Small intestine (tissue), 7 donors: ENCODE measurements around the gene RCOR1. TPM values are rescaled to one million over a fixed set of nuclear protein-coding genes. Genes with fewer than 3 reads are reported as not detected.
A peak's percentile ranks its signal among the peaks of the same experiment; 100 is the strongest.

Experiments
- DNase-seq, 2 donors: peaks; one replicate each; pipeline versions ENCODE4 v3.0.0 to v3.0.0-alpha.2; 2013
- FAIRE-seq: peaks from 2 replicates; lab custom pipeline; 2012; peaks lifted over from hg19 to GRCh38; lab: Jason Lieb, UNC
- H3K27ac ChIP-seq, 3 donors: one replicate each; pipeline ENCODE4 v1.5.1; 2013; ENCODE audit warnings: low read length in 2 of 3, mild to moderate bottlenecking in 2 of 3, control low read depth in 1 of 3, inconsistent platforms in 1 of 3, low read depth in 1 of 3, moderate library complexity in 1 of 3
- H3K27me3 ChIP-seq, 3 donors: one replicate each; pipeline ENCODE4 v1.6.1; 2013; ENCODE audit warnings: low read length in 3 of 3, inconsistent platforms in 1 of 3; ENCODE audit not compliant: control insufficient read depth in 3 of 3, insufficient read depth in 3 of 3
- H3K36me3 ChIP-seq, 3 donors: one replicate each; pipeline ENCODE4 v1.6.1; 2013; ENCODE audit warnings: low read length in 3 of 3, inconsistent platforms in 1 of 3, low read depth in 1 of 3, mild to moderate bottlenecking in 1 of 3, moderate library complexity in 1 of 3; ENCODE audit not compliant: control insufficient read depth in 3 of 3, insufficient read depth in 2 of 3
- H3K4me1 ChIP-seq, 3 donors: one replicate each; pipeline ENCODE4 v1.6.1; 2013; ENCODE audit warnings: low read length in 2 of 3, inconsistent platforms in 1 of 3, low read depth in 1 of 3, mild to moderate bottlenecking in 1 of 3, moderate library complexity in 1 of 3; ENCODE audit not compliant: control insufficient read depth in 3 of 3, insufficient read depth in 2 of 3
- H3K4me3 ChIP-seq, 3 donors: one replicate each; pipeline ENCODE4 v1.5.1; 2013; ENCODE audit warnings: low read length in 3 of 3, control low read depth in 1 of 3, inconsistent platforms in 1 of 3, low read depth in 1 of 3, mild to moderate bottlenecking in 1 of 3, moderate library complexity in 1 of 3
- H3K9me3 ChIP-seq, 2 donors: one replicate each; pipeline ENCODE4 v1.6.1; 2013; ENCODE audit warnings: low read depth in 1 of 2, low read length in 1 of 2; ENCODE audit not compliant: control insufficient read depth in 2 of 2, insufficient read depth in 1 of 2
- WGBS, 3 donors: extraction: QIAGEN DNeasy Blood & Tissue Kit; methylation state at CpG; one replicate each; pipeline ENCODE4 v1.1.7; 2013; 5-methylcytosine and 5-hydroxymethylcytosine counted together
- polyA plus RNA-seq, 4 donors: library from polyadenylated mRNA; stranded (reverse) in 3 of 4; unstranded in 1 of 4; fragments of 200-250 nt in 3 of 4; fragments of 120-200 nt in 1 of 4; gene quantifications; one replicate each; pipeline versions ENCODE4 v1.2.1 to v1.2.3, GENCODE V29; 2013
- donor health status: healthy with polysubstance abuse.
- donor health status: control.
- donor health status: control.
- donor health status: Bipolar disorder and iron deficiency.
- donor health status: healthy.

Gene RCOR1
- polyA plus RNA-seq, 4 donors = 9.2 to 22.6 (median 12.3) TPM

GRCh38 chr14:102671410-102671809, 79.0 kb downstream of the RCOR1 start:
- peaks cover 0 to 6% (median 0%) of the 10 kb centered on the region in 3 donors for H3K36me3 ChIP-seq
- no peaks in the 10 kb centered on the region for H3K27me3 ChIP-seq
- 94 to 95% (median 94%) methylated on average over 3 of the region's 3 CpGs for WGBS, 3 donors
- H3K4me3 ChIP-seq = no peak overlapping the region
- H3K9me3 ChIP-seq = no peaks in the 10 kb centered on the region
- no peak for DNase-seq
- H3K27ac ChIP-seq = no peak overlapping the region
- H3K4me1 ChIP-seq = peaks cover 0 to 8% (median 0%) of the 10 kb centered on the region in 3 donors
- no peak for FAIRE-seq

DNA sequence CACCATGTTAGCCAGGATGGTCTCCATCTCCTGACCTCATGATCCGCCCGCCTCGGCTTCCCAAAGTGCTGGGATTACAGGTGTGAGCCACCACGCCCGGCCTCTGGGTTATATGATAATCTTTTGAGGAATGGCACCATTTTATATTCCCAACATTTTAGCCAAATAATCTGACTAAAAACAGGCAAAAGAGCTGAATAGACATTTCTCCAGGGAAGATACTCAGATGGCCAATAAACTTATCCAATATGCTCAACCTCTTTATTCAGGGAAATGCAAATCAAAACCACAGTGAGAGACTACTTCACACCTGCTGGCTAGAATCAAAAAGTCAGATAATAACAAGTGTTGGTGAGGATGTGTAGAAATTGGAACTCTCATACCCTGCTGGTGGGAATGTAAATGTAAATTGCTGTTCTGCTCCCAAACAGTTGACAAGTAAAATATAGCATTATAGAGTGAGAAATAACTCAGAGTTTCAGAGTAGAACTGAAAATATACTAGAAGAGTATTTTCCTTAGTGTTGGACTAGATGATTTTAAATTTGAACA, 80.0 kb downstream of the RCOR1 start:
- FAIRE-seq (no peak), DNase-seq (no peak)
- Histone ChIP-seq H3K4me3 (no peak overlapping the region), H3K27me3 (no peaks in the 10 kb centered on the region), H3K27ac (no peak overlapping the region), H3K36me3 (peaks cover 0 to 6% (median 0%) of the 10 kb centered on the region in 3 donors), H3K9me3 (no peaks in the 10 kb centered on the region), H3K4me1 (peaks cover 0 to 8% (median 0%) of the 10 kb centered on the region in 3 donors)
- WGBS, 3 donors = 93 to 100% (median 96%) methylated on average over 4 to 5 of the region's 5 CpGs

GRCh38 chr14:102675396-102675795, 82.9 kb downstream of the RCOR1 start:
- Histone ChIP-seq H3K27me3 (no peaks in the 10 kb centered on the region), H3K36me3 (peaks cover 0 to 6% (median 0%) of the 10 kb centered on the region in 3 donors), H3K4me1 (peaks cover 0 to 8% (median 0%) of the 10 kb centered on the region in 3 donors), H3K4me3 (no peak overlapping the region), H3K27ac (no peak overlapping the region), H3K9me3 (no peaks in the 10 kb centered on the region)
- 95 to 98% (median 97%) methylated on average over 3 of the region's 3 CpGs for WGBS, 3 donors
- no peak for DNase-seq
- FAIRE-seq = no peak

DNA sequence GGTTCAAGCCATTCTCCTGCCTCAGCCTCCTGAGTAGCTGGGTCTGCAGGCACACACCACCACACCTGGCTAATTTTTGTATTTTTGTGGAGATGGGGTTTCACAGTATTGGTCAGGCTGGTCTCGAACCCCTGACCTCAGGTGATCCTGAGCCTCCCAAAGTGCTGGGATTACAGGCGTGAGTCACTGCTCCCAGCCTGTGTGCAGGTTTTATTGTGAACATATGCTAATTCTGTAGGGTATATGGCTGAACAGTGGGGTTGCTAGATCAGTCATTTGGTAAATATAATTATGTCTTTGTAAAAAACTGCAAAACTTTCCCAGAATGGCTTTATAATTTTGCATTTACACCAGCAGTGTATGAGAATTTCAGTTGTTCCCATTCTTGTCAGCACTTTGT, 85.9 kb downstream of the RCOR1 start:
- Histone ChIP-seq H3K9me3 (no peaks in the 10 kb centered on the region), H3K36me3 (peaks cover 0 to 10% (median 0%) of the 10 kb centered on the region in 3 donors), H3K27ac (no peak overlapping the region), H3K4me3 (no peak overlapping the region), H3K27me3 (no peaks in the 10 kb centered on the region), H3K4me1 (peaks cover 0 to 9% (median 8%) of the 10 kb centered on the region in 3 donors)
- no peak for DNase-seq
- WGBS, 3 donors = 84 to 95% (median 90%) methylated on average over 2 of the region's 2 CpGs
- no peak for FAIRE-seq

- WGBS, 3 donors = 20 to 59% (median 45%) methylated on average over 44 to 45 of the region's 45 CpGs
- Histone ChIP-seq H3K27ac (peak overlapping the region; percentile 60 to 78 (median 63)), H3K9me3 (no peaks in the 10 kb centered on the region), H3K4me1 (peaks cover 0 to 23% (median 0%) of the 10 kb centered on the region in 3 donors), H3K36me3 (peaks cover 0 to 15% (median 0%) of the 10 kb centered on the region in 3 donors), H3K27me3 (no peaks in the 10 kb centered on the region), H3K4me3 (peak overlapping the region in 2 of 3 donors; percentile 16 to 28)
- FAIRE-seq (no peak), DNase-seq (peak; percentile 72)
Observed at GRCh38 chr14:102683399-102684297, 91.2 kb downstream of the RCOR1 start.

DNA sequence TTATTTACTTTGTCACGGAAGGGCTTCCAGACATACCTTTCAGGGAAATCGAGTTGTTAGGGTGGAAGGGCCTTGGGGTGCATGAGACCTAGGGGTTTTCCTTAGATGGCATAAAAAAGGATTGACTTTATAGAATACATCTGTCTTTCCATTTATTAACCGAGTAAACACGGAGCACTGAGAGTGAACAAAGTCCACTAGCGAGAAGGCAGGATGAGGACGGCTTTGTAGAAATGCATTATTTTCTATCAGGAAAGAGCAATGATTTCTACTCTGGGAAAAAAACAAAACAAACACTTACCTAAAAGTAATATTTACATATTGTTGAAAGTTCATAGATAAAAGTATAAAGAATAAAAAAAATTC, 91.8 kb downstream of the RCOR1 start:
- WGBS, 3 donors = 14 to 67% (median 42%) methylated on average over 6 of the region's 6 CpGs

GRCh38 chr14:102686196-102686801, 93.8 kb downstream of the RCOR1 start:
- H3K4me3 ChIP-seq = no peak overlapping the region
- DNase-seq (no peak), FAIRE-seq (no peak)
- peaks cover 0 to 23% (median 0%) of the 10 kb centered on the region in 3 donors for H3K4me1 ChIP-seq
- 79 to 83% (median 80%) methylated on average over 7 of the region's 7 CpGs for WGBS, 3 donors
- peaks cover 0 to 15% (median 0%) of the 10 kb centered on the region in 3 donors for H3K36me3 ChIP-seq
- no peaks in the 10 kb centered on the region for H3K9me3 ChIP-seq
- H3K27ac ChIP-seq = no peak overlapping the region
- H3K27me3 ChIP-seq = no peaks in the 10 kb centered on the region

More for the DNA sequence above, 91.8 kb downstream of the RCOR1 start:
- FAIRE-seq (peak; percentile 15), DNase-seq (peak in 1 of 2 donors; percentile 50)
- no peaks in the 10 kb centered on the region for H3K27me3 ChIP-seq
- peaks cover 0 to 23% (median 0%) of the 10 kb centered on the region in 3 donors for H3K4me1 ChIP-seq
- H3K27ac ChIP-seq = peak overlapping the region; percentile 60 to 78 (median 63)
- peaks cover 0 to 15% (median 0%) of the 10 kb centered on the region in 3 donors for H3K36me3 ChIP-seq
- H3K9me3 ChIP-seq = no peaks in the 10 kb centered on the region
- no peak overlapping the region for H3K4me3 ChIP-seq

- 75 to 89% (median 81%) methylated on average over 3 of the region's 3 CpGs for WGBS, 3 donors
- H3K4me1 ChIP-seq = peaks cover 0 to 15% (median 0%) of the 10 kb centered on the region in 3 donors
- no peaks in the 10 kb centered on the region for H3K27me3 ChIP-seq
- H3K36me3 ChIP-seq = peaks cover 0 to 9% (median 0%) of the 10 kb centered on the region in 3 donors
- no peak for FAIRE-seq
- H3K27ac ChIP-seq = no peak overlapping the region
- no peak overlapping the region for H3K4me3 ChIP-seq
- DNase-seq = no peak
- no peaks in the 10 kb centered on the region for H3K9me3 ChIP-seq
Observed at GRCh38 chr14:102688290-102688689, 95.8 kb downstream of the RCOR1 start.
